Panc1 (cell line): ENCODE results near the gene ATP6V1B1. TPM values are rescaled to one million over a fixed set of nuclear protein-coding genes. Genes with fewer than 3 reads are reported as not detected.

Experiments
- ATAC-seq: fragments of 200-7000 bp; cut with Tn5 transposase; 2 replicates; pipeline ENCODE4 v1.9.1; 2020; ENCODE audit warnings: mild to moderate bottlenecking, moderate library complexity
- BruUV-seq: library from RNA; stranded (reverse); fragments of 400-500 nt; replicated peaks from 2 replicates; lab custom pipeline; 2021; lab: Mats Ljungman, UMichigan
- CTCF ChIA-PET: fragments of 300-600 bp; sonication (Branson Sonifier 250); formaldehyde crosslinking; loops from one replicate; lab custom pipeline; 2022; ENCODE audit warnings: antibody characterized with exemption; lab: Charles Lee
- POLR2A ChIA-PET: fragments of 300-600 bp; sonication (Branson Sonifier 250); formaldehyde crosslinking; loops from one replicate; lab custom pipeline; 2022; ENCODE audit warnings: antibody characterized with exemption; lab: Charles Lee
- DNase-seq: peaks from one replicate; pipeline ENCODE4 v3.0.0-alpha.2; 2010; ENCODE audit warnings: low read depth, low spot score
- H3K27ac ChIP-seq: 2 replicates; pipeline ENCODE4 v1.5.1; 2011; ENCODE audit warnings: mild to moderate bottlenecking, low read length, inconsistent platforms
- H3K27me3 ChIP-seq: fragments of 200-500 bp; sonication (Bioruptor generic); 2 replicates; pipeline ENCODE4 v1.6.0; 2014; ENCODE audit warnings: low read length, inconsistent platforms; ENCODE audit not compliant: control insufficient read depth, insufficient read depth
- H3K36me3 ChIP-seq: fragments of 200-500 bp; sonication (Bioruptor generic); 2 replicates; pipeline ENCODE4 v1.5.1; 2014; ENCODE audit warnings: inconsistent platforms, mild to moderate bottlenecking, low read length, moderate library complexity; ENCODE audit not compliant: control insufficient read depth, insufficient read depth
- H3K4me1 ChIP-seq: 2 replicates; pipeline ENCODE4 v1.5.1; 2011; ENCODE audit warnings: inconsistent platforms, mild to moderate bottlenecking, low read length, moderate library complexity; ENCODE audit not compliant: control insufficient read depth, insufficient read depth
- H3K4me3 ChIP-seq, 2 experiments: 2 replicates each; pipeline ENCODE4 v1.5.1; 2011 to 2012; ENCODE audit warnings: low read depth in 2 of 2, low read length in 2 of 2, mild to moderate bottlenecking in 2 of 2, inconsistent platforms in 1 of 2, moderate library complexity in 1 of 2
- H3K9me3 ChIP-seq: fragments of 200-500 bp; sonication (Bioruptor generic); 2 replicates; pipeline ENCODE4 v1.5.1; 2014; ENCODE audit warnings: low read depth, mild to moderate bottlenecking, inconsistent platforms, low read length, moderate library complexity; ENCODE audit not compliant: control insufficient read depth, insufficient read depth
- CTCF ChIP-seq: fragments of 450-650 bp; IDR thresholded peaks from 2 replicates; pipeline ENCODE4 v1.5.1; 2017; ENCODE audit warnings: mild to moderate bottlenecking
- POLR2AphosphoS5 ChIP-seq: IDR thresholded peaks from 2 replicates; pipeline ENCODE4 v1.6.1; 2012; ENCODE audit warnings: mild to moderate bottlenecking, low read depth, low read length, moderate library complexity
- REST ChIP-seq, 2 experiments: IDR thresholded peaks; 2 replicates each; pipeline ENCODE4 v1.6.1; 2011 to 2012; ENCODE audit warnings: low read depth in 2 of 2, control low read depth in 1 of 2, low read length in 1 of 2, mild to moderate bottlenecking in 1 of 2, moderate library complexity in 1 of 2; ENCODE audit not compliant: insufficient read depth in 1 of 2
- SIN3A ChIP-seq: IDR thresholded peaks from 2 replicates; pipeline ENCODE4 v1.6.1; 2012; ENCODE audit warnings: low read depth, mild to moderate bottlenecking, low read length, moderate library complexity, borderline replicate concordance; ENCODE audit not compliant: insufficient read depth
- TCF7L2 ChIP-seq: IDR thresholded peaks from 2 replicates; pipeline ENCODE4 v1.6.1; 2011; ENCODE audit warnings: mild to moderate bottlenecking, low read depth, low read length, inconsistent platforms
- in situ Hi-C: cut with HindIII; loops from 2 replicates; pipeline ENCODE4 v1.10.0; 2016; ENCODE audit warnings: low sequenced_read_pairs, low pct_unique_long_range_greater_than_20kb
- intact Hi-C: fragments of 100-400 bp; cut with micrococcal nuclease; formaldehyde crosslinking; loops from one replicate; pipeline ENCODE4 v1.10.0; 2022; ENCODE audit not compliant: unreplicated experiment
- total RNA-seq: library from RNA; stranded (reverse); gene quantifications from one replicate; pipeline ENCODE4 v1.2.1, GENCODE V29; 2021; ENCODE audit not compliant: unreplicated experiment

ATP6V1B1 gene
- total RNA-seq, 1 experiment from 2014 or later, result 0.18 TPM

- POLR2A ChIA-PET, result no interaction called here
- no TSS peak for BruUV-seq
- Histone ChIP-seq H3K4me1 (peaks cover 7% of the 10 kb centered on the region), H3K9me3 (no peaks in the 10 kb centered on the region), H3K4me3 (no peak overlapping the region), H3K27ac (no peak overlapping the region), H3K27me3 (no peaks in the 10 kb centered on the region), H3K36me3 (peaks cover 2% of the 10 kb centered on the region; the same call in 1 of the 2 replicates)
- TF ChIP-seq CTCF, result no peak
- TF ChIP-seq REST (IDR thresholded peaks at IDR 0.05; ENCODE audit: insufficient read depth in 1 of 2, low read depth in 2 of 2, low read length in 1 of 2), result no peak
- TF ChIP-seq TCF7L2, result no peak
- no peak for TF ChIP-seq POLR2AphosphoS5
- no peak for TF ChIP-seq SIN3A
- in situ Hi-C loops (no loop called here), intact Hi-C loops (no loop called here)
- no peak for DNase-seq
- ATAC-seq, result no peak
- CTCF ChIA-PET, result no interaction called here
Measured at GRCh38 chr2:70991742-70992141, 56.0 kb downstream of the ATP6V1B1 start.

GRCh38 chr2:70992945-70993853 is 57.5 kb downstream of the ATP6V1B1 start:
- Histone ChIP-seq H3K4me3 (peak overlapping the region; percentile 84 to 88), H3K27ac (peak overlapping the region; percentile 81), H3K36me3 (peaks cover 2% of the 10 kb centered on the region; the same call in 1 of the 2 replicates), H3K9me3 (no peaks in the 10 kb centered on the region), H3K4me1 (peaks cover 7% of the 10 kb centered on the region), H3K27me3 (no peaks in the 10 kb centered on the region)
- DNase-seq, result no peak
- TSS peak; percentile 74 for BruUV-seq
- intact Hi-C loops, result no loop called here
- ChIA-PET CTCF (no interaction called here), POLR2A (no interaction called here)
- in situ Hi-C loops, result no loop called here
- ATAC-seq, result no peak
- TF ChIP-seq POLR2AphosphoS5 (no peak), TCF7L2 (no peak), CTCF (no peak), REST (IDR thresholded peaks at IDR 0.05; ENCODE audit: insufficient read depth in 1 of 2, low read depth in 2 of 2, low read length in 1 of 2) (no peak), SIN3A (no peak)
